OCI-LY1 (cell line): ENCODE results near the gene RASSF4.

Source experiments
- H2AFZ ChIP-seq: fragments of 200-600 bp; sonication (generic), shearing (Covaris generic); 2 replicates; pipeline ENCODE4 v1.6.0; 2014; ENCODE audit warnings: antibody characterized with exemption, mild to moderate bottlenecking, low read length
- H3F3A ChIP-seq: fragments of 200-600 bp; sonication (generic), shearing (Covaris generic); 2 replicates; pipeline ENCODE4 v1.6.0; 2014; ENCODE audit warnings: mild to moderate bottlenecking, antibody characterized with exemption, low read length, moderate library complexity; ENCODE audit not compliant: insufficient read depth
- H3K27ac ChIP-seq: fragments of 200-600 bp; sonication (generic); 2 replicates; pipeline ENCODE4 v1.5.1; 2014; ENCODE audit warnings: low read length, mixed run types, mild to moderate bottlenecking, low read depth; ENCODE audit not compliant: poor library complexity, severe bottlenecking
- H3K27me3 ChIP-seq: fragments of 200-600 bp; sonication (generic); 2 replicates; pipeline ENCODE4 v1.6.0; 2014; ENCODE audit warnings: antibody characterized with exemption, mild to moderate bottlenecking, low read length, moderate library complexity; ENCODE audit not compliant: insufficient read depth
- H3K36me3 ChIP-seq: fragments of 200-600 bp; sonication (generic); 2 replicates; pipeline ENCODE4 v1.6.1; 2014; ENCODE audit warnings: mild to moderate bottlenecking, antibody characterized with exemption, low read length, moderate library complexity, mixed read lengths; ENCODE audit not compliant: insufficient read depth
- H3K4me1 ChIP-seq: fragments of 200-600 bp; sonication (generic); 2 replicates; pipeline ENCODE4 v1.5.1; 2014; ENCODE audit warnings: mild to moderate bottlenecking, low read length, moderate library complexity; ENCODE audit not compliant: insufficient read depth, severe bottlenecking
- H3K4me2 ChIP-seq: fragments of 200-600 bp; sonication (generic), shearing (Covaris generic); 2 replicates; pipeline ENCODE4 v1.6.1; 2014; ENCODE audit warnings: low read length
- H3K4me3 ChIP-seq: fragments of 200-600 bp; sonication (generic); 2 replicates; pipeline ENCODE4 v1.5.1; 2014; ENCODE audit warnings: low read length, low read depth, mild to moderate bottlenecking, mixed read lengths; ENCODE audit not compliant: poor library complexity, severe bottlenecking
- H3K79me2 ChIP-seq: fragments of 200-600 bp; shearing (Covaris generic); 2 replicates; pipeline ENCODE4 v1.6.1; 2016; ENCODE audit warnings: mixed run types, low read length, mixed read lengths; ENCODE audit not compliant: insufficient read depth
- H3K9ac ChIP-seq: fragments of 200-600 bp; sonication (generic), shearing (Covaris generic); 2 replicates; pipeline ENCODE4 v1.6.1; 2014; ENCODE audit warnings: mild to moderate bottlenecking, low read length, mixed read lengths
- H3K9me2 ChIP-seq: fragments of 200-600 bp; sonication (generic), shearing (Covaris generic); 2 replicates; pipeline ENCODE4 v1.6.1; 2014; ENCODE audit warnings: low read depth, mild to moderate bottlenecking, low read length, mixed read lengths
- H3K9me3 ChIP-seq: fragments of 200-600 bp; shearing (Covaris generic); 2 replicates; pipeline ENCODE4 v1.6.1; 2014; ENCODE audit warnings: low read length, mixed read lengths
- H4K20me1 ChIP-seq: fragments of 200-600 bp; sonication (generic), shearing (Covaris generic); 2 replicates; pipeline ENCODE4 v1.6.0; 2016; ENCODE audit warnings: mild to moderate bottlenecking, low read length; ENCODE audit not compliant: insufficient read depth
- CTCF ChIP-seq: fragments of 200-600 bp; sonication (generic), shearing (Covaris generic); IDR thresholded peaks from 2 replicates; pipeline ENCODE4 v1.5.1; 2017; ENCODE audit warnings: mild to moderate bottlenecking, antibody characterized with exemption, low read length, moderate library complexity, mixed read lengths
- EZH2 ChIP-seq: fragments of 200-600 bp; sonication (generic), shearing (Covaris generic); IDR thresholded peaks from 2 replicates; pipeline ENCODE4 v1.8.0; 2017; ENCODE audit warnings: borderline replicate concordance, mixed run types, mild to moderate bottlenecking, antibody characterized with exemption, low read length, moderate library complexity, mixed read lengths

Gene RASSF4

GRCh38 chr10:44979281-44980191 is 19.9 kb downstream of the RASSF4 start:
- no peak overlapping the region for H3K27ac ChIP-seq
- H3F3A ChIP-seq = no peaks in the 10 kb centered on the region
- peaks cover 3% of the 10 kb centered on the region; the same call in 1 of the 2 replicates for H3K27me3 ChIP-seq
- no peak overlapping the region for H3K9ac ChIP-seq
- H3K4me2 ChIP-seq = no peak overlapping the region
- H3K9me2 ChIP-seq = no peaks in the 10 kb centered on the region
- H3K9me3 ChIP-seq = no peaks in the 10 kb centered on the region
- no peaks in the 10 kb centered on the region for H3K36me3 ChIP-seq
- H2AFZ ChIP-seq = no peak overlapping the region
- H3K79me2 ChIP-seq = no peaks in the 10 kb centered on the region
- no peak overlapping the region for H3K4me3 ChIP-seq
- TF ChIP-seq EZH2 = no peak
- no peak for TF ChIP-seq CTCF
- H4K20me1 ChIP-seq = no peaks in the 10 kb centered on the region
- peaks cover 4% of the 10 kb centered on the region for H3K4me1 ChIP-seq

GRCh38 chr10:44980309-44981171 is 20.9 kb downstream of the RASSF4 start:
- H3K9me3 ChIP-seq = no peaks in the 10 kb centered on the region
- H3K4me3 ChIP-seq = no peak overlapping the region
- H3F3A ChIP-seq = no peaks in the 10 kb centered on the region
- H4K20me1 ChIP-seq = no peaks in the 10 kb centered on the region
- no peak overlapping the region for H3K27ac ChIP-seq
- H3K36me3 ChIP-seq = no peaks in the 10 kb centered on the region
- H3K79me2 ChIP-seq = no peaks in the 10 kb centered on the region
- no peaks in the 10 kb centered on the region for H3K9me2 ChIP-seq
- peaks cover 3% of the 10 kb centered on the region; the same call in 1 of the 2 replicates for H3K27me3 ChIP-seq
- H3K4me2 ChIP-seq = no peak overlapping the region
- TF ChIP-seq CTCF = no peak
- no peak for TF ChIP-seq EZH2
- no peak overlapping the region for H2AFZ ChIP-seq
- H3K9ac ChIP-seq = no peak overlapping the region
- no peaks in the 10 kb centered on the region for H3K4me1 ChIP-seq

GRCh38 chr10:44981172-44982113 is 21.8 kb downstream of the RASSF4 start:
- no peaks in the 10 kb centered on the region for H4K20me1 ChIP-seq
- no peak overlapping the region for H2AFZ ChIP-seq
- no peaks in the 10 kb centered on the region for H3K36me3 ChIP-seq
- H3K27me3 ChIP-seq = peaks cover 3% of the 10 kb centered on the region; the same call in 1 of the 2 replicates
- no peak overlapping the region for H3K4me3 ChIP-seq
- H3K79me2 ChIP-seq = no peaks in the 10 kb centered on the region
- H3K9ac ChIP-seq = no peak overlapping the region
- no peak overlapping the region for H3K27ac ChIP-seq
- no peak overlapping the region for H3K4me2 ChIP-seq
- TF ChIP-seq CTCF = no peak
- TF ChIP-seq EZH2 = no peak
- no peaks in the 10 kb centered on the region for H3K4me1 ChIP-seq
- no peaks in the 10 kb centered on the region for H3K9me2 ChIP-seq
- H3K9me3 ChIP-seq = no peaks in the 10 kb centered on the region
- no peaks in the 10 kb centered on the region for H3F3A ChIP-seq
